ENCODE results near the gene GTF3C1.

The GTF3C1 gene

GRCh38 chr16:27499659-27500055 lies 50.1 kb downstream of the GTF3C1 start:
- DNase-seq = peak in 20 of 42 donors; percentile 21 to 70 (median 46)
- intact Hi-C loops (cut with DNase I) = no loop called here

DNA sequence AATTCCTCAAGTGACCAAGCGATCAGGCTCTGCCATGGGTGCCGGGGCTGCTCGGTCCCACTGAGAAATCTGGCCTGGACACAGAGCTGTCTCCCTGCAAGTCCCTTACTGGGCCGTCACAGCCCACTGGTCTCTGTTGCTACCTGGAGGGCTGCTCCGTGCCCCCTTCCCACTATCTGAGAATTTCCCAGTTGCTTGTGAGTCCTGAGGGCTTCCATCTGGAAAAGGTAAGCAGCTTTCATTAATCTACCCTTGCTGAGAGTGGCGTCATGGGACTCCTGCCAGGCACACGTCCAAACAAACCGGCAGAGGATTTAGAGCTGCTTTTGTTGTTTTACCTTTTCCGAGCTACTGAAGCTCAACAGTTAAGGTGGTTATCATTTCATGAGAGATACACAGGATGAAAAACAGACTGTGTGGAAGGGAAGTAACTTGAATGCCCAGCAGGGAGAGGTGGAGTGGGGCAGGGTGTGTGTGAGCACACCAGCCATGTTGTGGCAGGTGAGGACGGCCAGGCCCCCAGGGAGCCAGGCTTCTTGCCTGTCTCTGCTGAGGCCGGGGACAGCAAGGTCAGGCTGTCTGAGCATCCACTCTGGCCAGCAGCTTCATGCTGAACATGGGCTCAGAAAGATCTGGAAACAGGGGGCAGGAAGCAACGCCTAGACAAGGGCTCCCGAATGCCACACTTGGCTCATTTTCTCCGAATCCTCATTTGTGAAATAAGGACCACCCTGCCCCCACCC lies 50.6 kb downstream of the GTF3C1 start:
- intact Hi-C loops (cut with DNase I) = no loop called here
- no peak for DNase-seq

GRCh38 chr16:27498031-27498825 lies 51.5 kb downstream of the GTF3C1 start:
- intact Hi-C loops (cut with DNase I) = no loop called here
- no peak for DNase-seq

DNA sequence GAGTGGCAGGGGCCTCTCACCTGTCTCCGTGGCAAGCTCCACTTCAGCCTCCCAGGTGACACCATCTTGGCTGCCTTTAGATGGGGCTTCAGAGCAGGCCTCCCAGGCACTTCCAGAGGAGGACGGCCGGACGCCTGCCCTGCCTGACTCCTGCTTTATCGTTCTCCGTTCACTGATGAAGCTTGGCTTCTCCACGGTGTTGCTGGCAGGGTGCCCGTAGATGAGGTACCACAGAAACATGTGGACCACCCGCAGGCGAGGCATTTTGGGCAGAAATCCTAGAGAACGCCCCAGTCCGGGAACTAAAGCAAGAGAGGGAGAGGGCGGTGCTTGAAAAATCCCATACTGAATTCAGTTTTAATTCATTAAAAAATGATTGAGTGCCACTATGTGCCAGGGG lies 54.5 kb downstream of the GTF3C1 start:
- intact Hi-C loops (cut with DNase I) = no loop called here
- no peak for DNase-seq

DNA sequence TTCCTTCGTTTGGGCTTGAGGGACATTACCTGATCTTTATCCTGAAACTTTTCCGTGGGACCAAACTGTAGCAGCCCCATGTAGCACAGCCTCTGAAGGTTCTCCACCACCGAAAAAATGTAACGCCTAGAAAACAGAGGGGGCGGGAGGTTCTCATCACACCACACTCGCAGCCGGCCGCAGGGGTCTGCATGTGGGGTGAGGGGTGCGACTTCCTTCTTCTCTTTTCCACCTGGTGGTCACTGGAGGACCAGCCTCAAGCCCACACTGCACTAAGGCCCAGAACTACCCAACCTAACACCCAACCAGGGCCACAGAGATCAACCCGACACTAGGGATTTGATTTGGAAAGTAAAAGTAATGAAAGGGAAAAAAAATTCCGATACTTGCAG lies 57.1 kb downstream of the GTF3C1 start:
- intact Hi-C loops (cut with DNase I) = no loop called here
- DNase-seq = no peak

- no peak for DNase-seq
Observed at GRCh38 chr16:27491894-27492587, 57.7 kb downstream of the GTF3C1 start.

GRCh38 chr16:27489906-27490305 lies 59.8 kb downstream of the GTF3C1 start:
- intact Hi-C loops (cut with DNase I) = no loop called here
- no peak for DNase-seq

More at GRCh38 chr16:27491894-27492587, 57.7 kb downstream of the GTF3C1 start:
- intact Hi-C loops (cut with DNase I) = no loop called here

DNA sequence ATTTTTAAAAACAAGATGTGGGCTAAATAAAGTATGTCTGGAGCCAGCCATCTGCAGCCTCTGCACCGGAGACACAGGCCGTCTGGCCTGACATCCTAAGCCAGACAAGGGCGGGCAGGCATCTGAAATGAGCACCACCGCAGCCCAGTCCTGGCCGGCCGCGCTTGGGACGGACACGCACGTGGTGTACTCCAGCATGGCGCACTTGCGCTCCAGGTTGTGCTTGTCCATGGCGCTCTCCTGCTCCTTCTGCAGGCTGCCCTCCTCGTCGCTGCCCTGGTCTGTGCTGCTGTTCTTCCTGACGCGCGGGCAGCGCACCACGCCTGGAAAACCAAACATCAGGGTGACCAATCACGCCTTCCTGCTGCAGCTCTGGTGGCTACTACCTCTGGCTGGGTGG lies 60.3 kb downstream of the GTF3C1 start:
- intact Hi-C loops (cut with DNase I) = no loop called here
- no peak for DNase-seq

GRCh38 chr16:27486760-27487159 lies 63.0 kb downstream of the GTF3C1 start:
- intact Hi-C loops (cut with DNase I) = no loop called here
- no peak for DNase-seq

DNA sequence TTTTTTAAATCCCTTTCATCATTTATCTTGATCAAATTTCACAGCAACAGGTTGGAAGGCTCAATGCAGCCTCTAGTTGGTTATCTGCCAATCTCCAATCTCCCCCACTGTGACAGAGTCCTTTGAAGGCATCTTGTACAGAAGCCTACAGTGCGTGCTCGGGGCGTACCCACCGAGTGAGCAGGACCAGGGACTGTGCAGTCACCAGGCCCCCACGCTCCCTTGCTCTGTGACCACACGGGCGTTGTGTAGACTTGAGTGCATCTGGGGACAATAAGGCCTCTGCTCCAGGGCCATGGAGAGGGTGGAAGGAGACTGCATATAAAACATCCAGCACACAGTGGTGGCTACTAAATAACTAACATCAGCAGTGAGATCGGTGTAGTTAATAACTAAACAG lies 63.4 kb downstream of the GTF3C1 start:
- intact Hi-C loops (cut with DNase I) = no loop called here
- DNase-seq = no peak

GRCh38 chr16:27485811-27486210 lies 63.9 kb downstream of the GTF3C1 start:
- intact Hi-C loops (cut with DNase I) = no loop called here
- DNase-seq = no peak

DNA sequence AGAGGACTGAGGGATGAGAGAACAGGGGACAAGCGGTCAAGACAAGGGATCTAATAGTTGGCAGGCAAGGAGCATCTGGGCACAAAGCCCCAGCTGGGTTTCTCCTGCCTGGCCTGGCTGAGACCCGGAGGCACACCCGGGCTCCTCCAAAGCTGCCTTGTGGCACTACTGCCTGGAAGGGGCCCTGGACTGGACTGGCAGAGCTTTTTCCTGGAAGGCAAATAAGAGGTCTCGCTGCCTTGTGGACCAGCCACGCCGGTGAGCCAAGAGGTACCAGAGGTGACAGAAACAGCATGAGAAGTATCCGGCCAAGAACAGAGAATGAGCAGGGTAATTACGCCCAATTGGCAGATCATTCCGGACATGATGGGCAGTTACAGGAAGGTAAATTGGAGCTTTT lies 64.6 kb downstream of the GTF3C1 start:
- DNase-seq = peak in 3 of 42 donors; percentile 16 to 51 (median 25)
- intact Hi-C loops (cut with DNase I) = no loop called here

DNA sequence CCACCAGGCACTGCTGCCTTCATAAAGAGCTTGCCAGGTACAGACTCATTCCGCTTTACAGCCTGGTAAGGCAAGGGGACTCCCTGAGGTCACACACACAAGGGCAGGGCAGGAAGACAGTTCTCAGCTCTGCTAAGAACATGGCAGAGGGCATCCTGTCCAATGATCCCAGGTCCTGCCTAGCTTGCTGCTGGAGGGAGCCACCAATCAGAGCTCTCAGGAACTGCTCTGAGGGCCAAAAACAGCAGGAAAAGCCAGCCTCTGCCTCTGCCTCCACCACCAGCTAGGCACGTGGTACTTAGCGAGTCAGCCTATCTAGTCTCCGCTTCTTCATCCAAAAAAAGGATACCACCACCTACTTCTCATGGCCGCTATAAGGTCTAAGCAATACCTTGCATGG lies 66.1 kb downstream of the GTF3C1 start:
- no peak for DNase-seq
- intact Hi-C loops (cut with DNase I) = no loop called here

GRCh38 chr16:27483088-27483437 lies 66.7 kb downstream of the GTF3C1 start:
- intact Hi-C loops (cut with DNase I) = no loop called here
- no peak for DNase-seq

GRCh38 chr16:27482397-27483087 lies 67.2 kb downstream of the GTF3C1 start:
- intact Hi-C loops (cut with DNase I) = no loop called here
- no peak for DNase-seq

GRCh38 chr16:27481282-27481934 lies 68.3 kb downstream of the GTF3C1 start:
- peak in 5 of 42 donors; percentile 17 to 52 (median 31) for DNase-seq
- intact Hi-C loops (cut with DNase I) = no loop called here

DNA sequence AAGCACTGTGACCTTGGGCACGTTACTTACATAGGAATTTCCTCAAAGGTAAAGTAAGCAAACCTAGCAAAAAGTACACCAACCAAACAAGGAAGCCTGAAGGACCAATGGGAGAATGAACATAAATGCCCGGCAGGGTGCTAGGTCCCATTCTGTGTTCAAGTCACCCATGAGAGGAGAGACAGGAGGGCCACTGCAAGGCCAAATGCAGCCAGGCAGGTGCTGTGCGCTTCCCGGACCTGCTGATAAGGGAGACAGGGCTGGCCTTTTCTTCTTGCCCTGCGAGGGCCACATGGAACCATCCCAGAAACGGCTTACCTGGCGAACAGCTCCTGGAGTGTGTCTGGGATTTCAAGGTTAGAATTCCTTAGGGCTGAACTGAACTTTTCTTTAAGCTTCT lies 69.0 kb downstream of the GTF3C1 start:
- intact Hi-C loops (cut with DNase I) = no loop called here
- DNase-seq = no peak

DNA sequence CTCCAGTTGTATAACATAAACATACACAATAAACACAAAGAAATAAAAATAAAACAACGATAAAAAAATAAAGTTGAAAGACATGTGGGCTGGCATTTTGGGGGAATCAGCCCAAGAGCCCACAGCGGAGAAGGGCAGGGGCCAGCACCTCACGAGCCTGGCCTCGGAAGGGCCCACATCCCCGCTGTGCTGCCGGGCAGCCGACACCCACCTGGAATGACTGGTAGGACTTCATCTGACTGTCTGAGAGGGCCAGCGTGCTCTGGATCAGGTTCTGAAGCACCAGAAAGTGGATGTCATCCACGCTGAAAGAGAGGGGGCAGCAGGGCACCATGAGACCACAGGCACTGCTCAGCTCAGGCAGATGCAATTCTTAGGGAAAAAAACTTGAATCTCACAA lies 73.5 kb downstream of the GTF3C1 start:
- DNase-seq = no peak
- intact Hi-C loops (cut with DNase I) = no loop called here

DNA sequence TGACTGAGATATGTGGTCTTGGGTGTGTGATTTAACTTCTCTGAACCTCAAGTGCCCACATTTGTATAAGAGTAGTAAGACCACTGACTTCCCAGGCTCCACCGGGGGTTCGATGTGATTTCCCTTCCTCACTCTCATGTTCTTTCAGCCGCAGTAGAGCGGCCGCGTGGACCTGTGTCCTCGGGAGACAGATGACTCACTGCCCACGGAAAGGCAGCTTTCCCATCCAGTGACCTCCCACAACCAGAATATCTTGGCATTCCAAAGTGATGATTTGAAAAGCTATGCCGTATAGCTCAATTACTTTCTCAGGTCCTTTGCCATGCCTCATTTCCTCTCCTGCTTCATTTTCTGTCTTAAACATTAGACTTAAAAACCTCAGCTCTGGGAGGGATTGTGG lies 74.2 kb downstream of the GTF3C1 start:
- intact Hi-C loops (cut with DNase I) = no loop called here
- no peak for DNase-seq
